Uterus (tissue), 2 donors: ENCODE data around the gene PLA2G4E.
A peak's percentile ranks its signal among the peaks of the same experiment; 100 is the strongest.

Experiments
- POLR2A ChIP-seq, 2 donors: fragments of 450-650 bp; IDR thresholded peaks; one replicate each; pipeline ENCODE4 v1.6.1; 2016; ENCODE audit warnings: antibody characterized with exemption in 2 of 2, mild to moderate bottlenecking in 1 of 2, moderate library complexity in 1 of 2
- TF ChIP-seq, protein P1 (sequence below), 4 experiments: fragments of 200-600 bp in 2 of 4; fragments of 450-650 bp in 2 of 4; sonication (generic) in 2 of 4; IDR thresholded peaks; one replicate each; pipeline ENCODE4 v1.5.1; 2016 to 2019; ENCODE audit warnings: antibody characterized with exemption in 4 of 4, mild to moderate bottlenecking in 2 of 4, moderate library complexity in 1 of 4

DNA sequence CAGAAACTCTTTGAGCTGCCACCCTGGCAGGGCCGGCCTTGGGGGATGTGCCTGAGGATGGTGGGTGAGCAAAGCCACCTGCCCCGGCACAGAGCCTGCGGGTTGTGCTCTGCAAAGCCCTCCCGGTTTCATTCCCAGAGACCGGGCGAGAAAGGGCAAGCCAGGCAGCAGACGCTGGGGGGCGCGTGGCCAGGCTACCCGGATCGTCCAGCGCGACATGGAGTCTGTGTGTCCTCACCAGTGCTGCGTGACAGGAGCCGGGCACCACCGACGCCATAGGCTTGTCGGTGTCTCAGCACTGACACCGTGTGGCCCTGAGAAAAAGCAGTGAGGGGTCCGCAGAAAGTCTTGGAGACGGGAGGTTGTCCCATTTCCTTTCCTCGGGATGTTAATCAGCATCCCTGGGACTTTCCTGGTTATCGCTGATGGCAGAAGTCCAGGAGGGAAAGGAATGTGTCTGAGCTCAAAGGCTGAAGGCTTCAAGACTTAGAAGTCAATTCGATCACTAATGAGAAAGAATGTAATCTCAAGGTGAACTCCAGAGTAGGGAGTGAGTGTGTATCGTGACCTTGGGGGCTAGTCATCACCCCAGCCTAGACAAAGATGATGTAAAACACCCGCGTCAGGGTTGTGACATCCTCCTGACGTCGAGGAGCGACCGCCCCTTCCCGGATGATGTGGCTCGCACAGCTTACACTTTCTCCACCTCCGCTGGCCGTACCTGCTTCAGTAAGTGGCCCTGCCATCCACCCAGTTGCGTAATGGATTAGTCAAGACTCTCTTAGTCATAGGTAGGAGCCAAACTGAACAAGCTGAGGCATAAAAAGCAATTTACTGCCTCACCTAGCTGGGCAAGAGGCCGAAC is 36.3 kb upstream of the PLA2G4E start:
- TF ChIP-seq, protein P1, sequence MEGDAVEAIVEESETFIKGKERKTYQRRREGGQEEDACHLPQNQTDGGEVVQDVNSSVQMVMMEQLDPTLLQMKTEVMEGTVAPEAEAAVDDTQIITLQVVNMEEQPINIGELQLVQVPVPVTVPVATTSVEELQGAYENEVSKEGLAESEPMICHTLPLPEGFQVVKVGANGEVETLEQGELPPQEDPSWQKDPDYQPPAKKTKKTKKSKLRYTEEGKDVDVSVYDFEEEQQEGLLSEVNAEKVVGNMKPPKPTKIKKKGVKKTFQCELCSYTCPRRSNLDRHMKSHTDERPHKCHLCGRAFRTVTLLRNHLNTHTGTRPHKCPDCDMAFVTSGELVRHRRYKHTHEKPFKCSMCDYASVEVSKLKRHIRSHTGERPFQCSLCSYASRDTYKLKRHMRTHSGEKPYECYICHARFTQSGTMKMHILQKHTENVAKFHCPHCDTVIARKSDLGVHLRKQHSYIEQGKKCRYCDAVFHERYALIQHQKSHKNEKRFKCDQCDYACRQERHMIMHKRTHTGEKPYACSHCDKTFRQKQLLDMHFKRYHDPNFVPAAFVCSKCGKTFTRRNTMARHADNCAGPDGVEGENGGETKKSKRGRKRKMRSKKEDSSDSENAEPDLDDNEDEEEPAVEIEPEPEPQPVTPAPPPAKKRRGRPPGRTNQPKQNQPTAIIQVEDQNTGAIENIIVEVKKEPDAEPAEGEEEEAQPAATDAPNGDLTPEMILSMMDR (IDR thresholded peaks at IDR 0.05) = peak; percentile 7 to 61 (median 31)
- TF ChIP-seq POLR2A (IDR thresholded peaks at IDR 0.05) = no peak
